ENCODE results near the gene TMEM179. TPM values are rescaled to one million over a fixed set of nuclear protein-coding genes. Genes with fewer than 3 reads are reported as not detected.

Gene TMEM179
- total RNA-seq, 2 donors from 2014 or later, result 0.48 to 0.84 TPM

DNA sequence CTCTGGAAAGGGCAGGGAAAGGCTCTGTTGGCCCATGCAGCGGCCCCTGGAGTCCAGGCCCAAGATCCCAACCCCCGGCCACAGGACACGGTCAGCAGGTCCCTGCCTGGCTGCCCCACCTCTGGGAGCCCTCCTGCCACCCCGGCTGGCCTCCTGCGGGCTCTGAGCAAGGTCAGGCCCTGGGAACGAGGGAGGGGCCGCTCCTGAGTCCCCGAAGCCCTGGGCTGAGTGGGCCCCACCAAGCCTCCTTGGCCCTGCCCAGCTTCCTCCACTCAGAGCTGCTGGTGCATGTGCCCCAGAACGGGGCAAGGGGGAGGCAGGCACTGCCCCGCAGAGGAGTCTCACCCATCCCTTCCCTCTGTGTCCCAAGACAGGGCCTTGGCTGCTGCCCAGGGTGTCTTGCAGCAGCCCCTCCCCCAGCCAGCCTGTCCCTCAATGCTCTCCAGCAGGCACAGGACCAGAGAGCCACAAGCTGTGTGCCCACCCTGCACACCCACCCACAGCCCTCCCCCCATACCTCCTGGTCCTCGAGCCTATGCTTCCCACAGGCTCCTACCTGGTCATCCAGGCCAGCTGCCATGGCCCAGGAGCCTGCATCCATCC, 32.4 kb downstream of the TMEM179 start:
- Mint-ChIP-seq H3K4me3 (no peak overlapping the region), H3K27ac (no peak overlapping the region), H3K9me3 (no peaks in the 10 kb centered on the region), H3K36me3 (no peaks in the 10 kb centered on the region), H3K27me3 (no peaks in the 10 kb centered on the region), H3K4me1 (ENCODE audit: low read depth in 2 of 2) (no peaks in the 10 kb centered on the region)
- no peak for ATAC-seq
- DNase-seq (ENCODE audit: low spot score), result no peak

- Mint-ChIP-seq H3K4me1 (ENCODE audit: low read depth in 2 of 2) (no peaks in the 10 kb centered on the region), H3K36me3 (no peaks in the 10 kb centered on the region), H3K27me3 (no peaks in the 10 kb centered on the region), H3K4me3 (no peak overlapping the region), H3K9me3 (no peaks in the 10 kb centered on the region), H3K27ac (no peak overlapping the region)
- no peak for ATAC-seq
- DNase-seq (ENCODE audit: low spot score), result no peak
Observed at GRCh38 chr14:104571246-104571645, 33.3 kb downstream of the TMEM179 start.

GRCh38 chr14:104569435-104569834, 35.1 kb downstream of the TMEM179 start:
- DNase-seq (ENCODE audit: low spot score) (no peak), ATAC-seq (no peak)
- Mint-ChIP-seq H3K9me3 (no peaks in the 10 kb centered on the region), H3K36me3 (no peaks in the 10 kb centered on the region), H3K4me1 (ENCODE audit: low read depth in 2 of 2) (no peaks in the 10 kb centered on the region), H3K27me3 (no peaks in the 10 kb centered on the region), H3K27ac (no peak overlapping the region), H3K4me3 (no peak overlapping the region)

GRCh38 chr14:104568620-104569019, 36.0 kb downstream of the TMEM179 start:
- no peaks in the 10 kb centered on the region for H3K36me3 Mint-ChIP-seq
- no peak overlapping the region for H3K4me3 Mint-ChIP-seq
- H3K4me1 Mint-ChIP-seq (ENCODE audit: low read depth in 2 of 2), result no peaks in the 10 kb centered on the region
- no peaks in the 10 kb centered on the region for H3K27me3 Mint-ChIP-seq
- H3K9me3 Mint-ChIP-seq, result no peaks in the 10 kb centered on the region
- ATAC-seq (no peak), DNase-seq (ENCODE audit: low spot score) (no peak)
- H3K27ac Mint-ChIP-seq, result no peak overlapping the region

- Mint-ChIP-seq H3K4me3 (no peak overlapping the region), H3K36me3 (no peaks in the 10 kb centered on the region), H3K27ac (no peak overlapping the region), H3K27me3 (no peaks in the 10 kb centered on the region), H3K4me1 (ENCODE audit: low read depth in 2 of 2) (no peaks in the 10 kb centered on the region), H3K9me3 (no peaks in the 10 kb centered on the region)
- DNase-seq (ENCODE audit: low spot score), result no peak
- ATAC-seq, result no peak
Observed at GRCh38 chr14:104567957-104568225, 36.7 kb downstream of the TMEM179 start.

- no peak overlapping the region for H3K27ac Mint-ChIP-seq
- H3K4me1 Mint-ChIP-seq (ENCODE audit: low read depth in 2 of 2), result no peaks in the 10 kb centered on the region
- ATAC-seq, result no peak
Observed at GRCh38 chr14:104567141-104567956, 37.2 kb downstream of the TMEM179 start.

GRCh38 chr14:104564744-104565679, 39.6 kb downstream of the TMEM179 start:
- Mint-ChIP-seq H3K36me3 (no peaks in the 10 kb centered on the region), H3K27me3 (peaks cover 0 to 5% of the 10 kb centered on the region in 2 donors), H3K4me1 (ENCODE audit: low read depth in 2 of 2) (no peaks in the 10 kb centered on the region), H3K9me3 (no peaks in the 10 kb centered on the region), H3K4me3 (no peak overlapping the region), H3K27ac (no peak overlapping the region)
- DNase-seq (ENCODE audit: low spot score) (no peak), ATAC-seq (no peak)

More at GRCh38 chr14:104567141-104567956, 37.2 kb downstream of the TMEM179 start:
- no peaks in the 10 kb centered on the region for H3K9me3 Mint-ChIP-seq
- DNase-seq (ENCODE audit: low spot score), result no peak
- H3K4me3 Mint-ChIP-seq, result no peak overlapping the region
- H3K36me3 Mint-ChIP-seq, result no peaks in the 10 kb centered on the region
- H3K27me3 Mint-ChIP-seq, result no peaks in the 10 kb centered on the region

DNA sequence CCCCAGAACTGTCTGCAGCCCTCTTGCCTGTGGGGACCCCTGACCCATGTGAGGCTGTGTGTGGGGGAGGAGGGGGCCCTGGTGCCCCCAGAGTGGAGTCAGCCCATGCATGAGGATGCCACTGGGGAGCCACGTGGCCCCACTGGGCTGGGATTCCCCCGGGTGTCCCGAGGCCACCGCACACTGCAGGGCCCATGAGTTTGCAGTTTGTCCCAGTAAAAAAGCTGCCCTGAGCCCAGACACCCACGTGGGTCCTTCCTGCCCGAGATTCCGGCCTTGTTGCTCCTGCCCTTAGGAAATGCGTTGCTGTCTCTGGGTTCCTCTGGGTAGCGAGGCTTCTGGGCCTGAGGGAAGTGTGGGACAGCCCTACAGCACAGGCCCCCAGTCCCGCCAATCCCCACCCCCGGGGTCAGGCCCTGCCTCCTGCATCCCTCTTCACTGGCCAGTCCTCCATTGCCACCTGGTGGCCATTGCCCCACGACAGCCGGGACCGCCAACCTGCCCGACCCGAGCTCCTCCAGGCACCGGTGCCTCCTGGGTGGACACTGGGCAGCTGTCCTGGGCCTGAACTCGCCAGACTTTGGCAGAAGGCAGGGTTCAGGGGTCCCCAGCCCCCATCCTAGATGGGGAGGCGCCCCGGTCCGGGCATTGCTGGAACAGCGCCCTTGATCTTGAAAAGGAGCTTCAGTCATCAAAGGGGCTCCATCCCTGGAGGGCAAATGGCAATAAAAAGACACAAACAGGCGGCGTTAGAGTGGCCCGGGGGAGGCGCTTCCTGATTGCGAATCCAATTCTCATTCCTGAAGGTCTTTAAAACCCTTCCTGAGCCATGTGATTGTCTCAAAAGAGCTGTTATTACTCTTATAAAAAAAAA, 40.6 kb downstream of the TMEM179 start:
- DNase-seq (ENCODE audit: low spot score) (no peak), ATAC-seq (peak; percentile 48 to 64)
- no peaks in the 10 kb centered on the region for H3K4me1 Mint-ChIP-seq (ENCODE audit: low read depth in 2 of 2)
- no peak overlapping the region for H3K4me3 Mint-ChIP-seq
- H3K27me3 Mint-ChIP-seq, result peaks cover 0 to 5% of the 10 kb centered on the region in 2 donors
- H3K27ac Mint-ChIP-seq, result no peak overlapping the region
- H3K36me3 Mint-ChIP-seq, result no peaks in the 10 kb centered on the region
- no peaks in the 10 kb centered on the region for H3K9me3 Mint-ChIP-seq

- ATAC-seq, result no peak
- H3K27ac Mint-ChIP-seq, result no peak overlapping the region
- no peaks in the 10 kb centered on the region for H3K36me3 Mint-ChIP-seq
- no peaks in the 10 kb centered on the region for H3K9me3 Mint-ChIP-seq
- H3K27me3 Mint-ChIP-seq, result peaks cover 0 to 5% of the 10 kb centered on the region in 2 donors
- no peak overlapping the region for H3K4me3 Mint-ChIP-seq
- H3K4me1 Mint-ChIP-seq (ENCODE audit: low read depth in 2 of 2), result no peaks in the 10 kb centered on the region
- DNase-seq (ENCODE audit: low spot score), result no peak
Observed at GRCh38 chr14:104563191-104563741, 41.3 kb downstream of the TMEM179 start.

DNA sequence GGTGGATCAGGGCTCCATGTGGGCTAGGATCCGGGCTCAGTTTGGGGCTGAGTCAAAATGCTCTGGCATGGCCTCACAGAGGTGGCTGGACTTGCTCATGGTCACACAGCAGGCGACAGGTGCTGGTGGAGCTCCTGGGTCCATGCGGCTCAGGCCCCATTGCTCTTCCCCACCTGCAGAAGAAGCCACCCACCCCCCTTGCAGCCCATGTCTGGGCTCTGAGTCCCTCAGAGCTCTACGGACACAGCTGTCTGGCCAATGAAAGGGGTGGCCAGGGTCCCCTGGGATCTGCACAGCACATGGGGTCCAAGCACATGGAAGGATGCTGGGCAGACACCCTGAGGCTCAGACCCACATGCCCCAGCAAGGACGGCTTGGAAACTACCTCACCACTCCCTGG, 42.0 kb downstream of the TMEM179 start:
- no peak for ATAC-seq
- H3K27ac Mint-ChIP-seq, result no peak overlapping the region
- no peaks in the 10 kb centered on the region for H3K9me3 Mint-ChIP-seq

GRCh38 chr14:104561632-104562495, 42.7 kb downstream of the TMEM179 start:
- Mint-ChIP-seq H3K36me3 (no peaks in the 10 kb centered on the region), H3K27ac (no peak overlapping the region), H3K4me1 (ENCODE audit: low read depth in 2 of 2) (no peaks in the 10 kb centered on the region), H3K27me3 (peaks cover 0 to 5% of the 10 kb centered on the region in 2 donors), H3K4me3 (no peak overlapping the region), H3K9me3 (no peaks in the 10 kb centered on the region)
- no peak for ATAC-seq
- DNase-seq (ENCODE audit: low spot score), result no peak

More for the DNA sequence above, 42.0 kb downstream of the TMEM179 start:
- Mint-ChIP-seq H3K4me1 (ENCODE audit: low read depth in 2 of 2) (no peaks in the 10 kb centered on the region), H3K4me3 (no peak overlapping the region), H3K36me3 (no peaks in the 10 kb centered on the region), H3K27me3 (peaks cover 0 to 5% of the 10 kb centered on the region in 2 donors)
- no peak for DNase-seq (ENCODE audit: low spot score)

DNA sequence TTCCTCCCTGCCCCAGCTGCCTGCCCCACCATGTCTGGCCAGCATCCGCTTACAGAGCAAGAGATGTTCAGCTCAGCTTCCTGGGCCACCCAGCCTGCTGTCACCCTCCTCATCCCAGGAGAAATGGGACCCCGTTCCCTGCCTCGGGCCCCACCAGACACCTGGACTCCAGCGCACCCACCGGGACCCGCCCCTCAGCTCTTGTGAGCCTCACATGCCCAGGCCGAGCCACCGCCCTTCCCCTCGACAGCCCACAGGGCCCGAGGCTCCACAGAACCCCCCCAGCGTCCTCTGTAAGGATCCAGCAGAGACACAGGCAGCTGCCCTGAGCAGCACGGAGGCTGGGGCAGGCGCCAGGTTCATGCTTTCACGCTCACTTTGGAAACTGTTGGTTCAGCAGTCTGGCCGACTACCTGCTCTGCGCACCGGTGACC, 43.4 kb downstream of the TMEM179 start:
- ATAC-seq (no peak), DNase-seq (ENCODE audit: low spot score) (no peak)
- H3K4me3 Mint-ChIP-seq, result no peak overlapping the region
- no peaks in the 10 kb centered on the region for H3K4me1 Mint-ChIP-seq (ENCODE audit: low read depth in 2 of 2)
- peaks cover 0 to 5% of the 10 kb centered on the region in 2 donors for H3K27me3 Mint-ChIP-seq
- H3K27ac Mint-ChIP-seq, result no peak overlapping the region
- no peaks in the 10 kb centered on the region for H3K36me3 Mint-ChIP-seq
- H3K9me3 Mint-ChIP-seq, result no peaks in the 10 kb centered on the region
